Measurements from ENCODE around the gene MESD.
"Not testable (repeated sequence)": the region's sequence is repeated elsewhere in the genome, so short reads cannot be mapped to it uniquely, and the experiment has no call there.

The MESD gene

GRCh38 chr15:80988148-80988796 lies 1.3 kb downstream of the MESD start:
- no peak for DNase-seq

GRCh38 chr15:80986487-80986886 lies 3.1 kb downstream of the MESD start:
- DNase-seq = no peak

- no peak for DNase-seq
Observed at GRCh38 chr15:80985981-80986380, 3.6 kb downstream of the MESD start.

- DNase-seq = no peak
Observed at GRCh38 chr15:80984856-80985255, 4.8 kb downstream of the MESD start.

GRCh38 chr15:80982839-80983238 lies 6.8 kb downstream of the MESD start:
- no peak for DNase-seq

- no peak for DNase-seq
Observed at GRCh38 chr15:80982205-80982604, 7.4 kb downstream of the MESD start.

GRCh38 chr15:80979538-80980200 lies 9.9 kb downstream of the MESD start:
- DNase-seq = no peak

- no peak for DNase-seq
Observed at GRCh38 chr15:80978685-80979329, 10.8 kb downstream of the MESD start.

GRCh38 chr15:80977627-80978036 lies 12.0 kb downstream of the MESD start:
- DNase-seq = no peak

- DNase-seq = no peak
Observed at GRCh38 chr15:80976851-80977250, 12.8 kb downstream of the MESD start.

GRCh38 chr15:80974914-80975313 lies 14.7 kb downstream of the MESD start:
- DNase-seq = no peak

GRCh38 chr15:80972276-80972675 lies 17.3 kb downstream of the MESD start:
- no peak for DNase-seq

- DNase-seq = no peak
Observed at GRCh38 chr15:80971143-80971542, 18.5 kb downstream of the MESD start.

- DNase-seq = no peak
Observed at GRCh38 chr15:80970658-80971057, 19.0 kb downstream of the MESD start.

GRCh38 chr15:80970018-80970657 lies 19.5 kb downstream of the MESD start:
- peak; percentile 23 for DNase-seq

- DNase-seq = no peak
Observed at GRCh38 chr15:80969316-80969715, 20.3 kb downstream of the MESD start.

GRCh38 chr15:80967991-80968510 lies 21.6 kb downstream of the MESD start:
- DNase-seq = no peak

GRCh38 chr15:80967451-80967850 lies 22.2 kb downstream of the MESD start:
- no peak for DNase-seq

GRCh38 chr15:80966431-80967197 lies 23.0 kb downstream of the MESD start:
- DNase-seq = no peak

GRCh38 chr15:80965454-80965853 lies 24.2 kb downstream of the MESD start:
- DNase-seq = not testable (repeated sequence)

- DNase-seq = no peak
Observed at GRCh38 chr15:80958818-80959495, 30.7 kb downstream of the MESD start.

- no peak for DNase-seq
Observed at GRCh38 chr15:80957976-80958375, 31.6 kb downstream of the MESD start.

Measured in NCI-H2029 treated with DMSO at 0.1 percent for 48 hours (cell line).